ENCODE measurements around the gene STK17B.
"Not testable (repeated sequence)": the region's sequence is repeated elsewhere in the genome, so short reads cannot be mapped to it uniquely, and the experiment has no call there.

Gene STK17B

DNA sequence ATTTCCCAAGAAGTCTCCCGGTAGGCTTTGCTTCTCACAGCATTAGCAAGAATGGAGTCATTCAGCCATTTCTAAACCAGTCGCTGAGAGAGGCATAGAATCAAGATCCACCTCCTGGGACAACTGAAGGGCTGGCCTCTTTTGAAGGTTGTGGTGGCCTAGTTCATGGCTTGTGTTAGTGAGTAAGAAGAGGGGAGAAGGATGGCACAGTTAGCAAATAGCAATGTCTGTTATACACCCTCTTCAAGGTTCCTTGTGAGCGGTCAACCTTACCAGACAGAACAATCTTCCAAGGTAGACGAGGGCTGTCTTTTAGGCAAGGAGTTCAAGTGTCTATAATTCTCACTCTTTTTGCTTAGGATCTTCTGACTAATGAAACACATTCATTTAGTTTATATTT is 67.3 kb downstream of the STK17B start:
- peaks cover 3% of the 10 kb centered on the region for H3K36me3 Mint-ChIP-seq
- CTCF ChIA-PET: interaction anchor here (0.6 to 0.8 kb wide), 2 partner anchors 26 to 195 kb away, joined by 3 to 4 read pairs; no protein-coding TSS in a partner anchor
- H3K9me3 Mint-ChIP-seq: no peaks in the 10 kb centered on the region
- no peak for DNase-seq
- H3K27ac Mint-ChIP-seq: no peak overlapping the region
- peaks cover 9% of the 10 kb centered on the region for H3K4me1 Mint-ChIP-seq
- H3K27me3 Mint-ChIP-seq: no peaks in the 10 kb centered on the region
- no peak overlapping the region for H3K4me3 Mint-ChIP-seq

DNA sequence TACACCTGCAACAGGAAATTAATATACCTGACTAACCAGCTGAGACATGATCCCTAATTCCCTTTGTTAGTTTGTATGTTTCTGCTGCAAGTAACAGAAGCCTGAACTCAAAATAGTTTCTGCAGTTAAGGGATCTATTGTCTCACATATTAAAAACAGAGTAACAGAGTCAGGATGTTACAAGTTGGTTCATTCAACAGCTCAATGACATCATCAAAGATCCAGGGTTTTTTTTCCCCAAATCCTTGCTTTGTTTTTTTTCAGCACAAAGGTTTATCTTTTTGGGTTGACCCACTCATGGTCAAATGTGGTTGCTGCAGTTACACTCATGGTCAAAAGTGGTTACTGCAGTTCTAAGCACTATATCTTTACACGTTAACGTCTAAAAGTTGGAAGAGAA is 67.8 kb downstream of the STK17B start:
- H3K27ac Mint-ChIP-seq: no peak overlapping the region
- peaks cover 9% of the 10 kb centered on the region for H3K4me1 Mint-ChIP-seq
- no peak for DNase-seq
- H3K36me3 Mint-ChIP-seq: peaks cover 3% of the 10 kb centered on the region
- H3K4me3 Mint-ChIP-seq: no peak overlapping the region
- H3K27me3 Mint-ChIP-seq: peaks cover 3% of the 10 kb centered on the region
- no peaks in the 10 kb centered on the region for H3K9me3 Mint-ChIP-seq
- CTCF ChIA-PET: interaction anchor here (0.6 to 1.2 kb wide), 3 partner anchors 18 to 195 kb away, joined by 3 to 4 read pairs (median 4); no protein-coding TSS in a partner anchor

DNA sequence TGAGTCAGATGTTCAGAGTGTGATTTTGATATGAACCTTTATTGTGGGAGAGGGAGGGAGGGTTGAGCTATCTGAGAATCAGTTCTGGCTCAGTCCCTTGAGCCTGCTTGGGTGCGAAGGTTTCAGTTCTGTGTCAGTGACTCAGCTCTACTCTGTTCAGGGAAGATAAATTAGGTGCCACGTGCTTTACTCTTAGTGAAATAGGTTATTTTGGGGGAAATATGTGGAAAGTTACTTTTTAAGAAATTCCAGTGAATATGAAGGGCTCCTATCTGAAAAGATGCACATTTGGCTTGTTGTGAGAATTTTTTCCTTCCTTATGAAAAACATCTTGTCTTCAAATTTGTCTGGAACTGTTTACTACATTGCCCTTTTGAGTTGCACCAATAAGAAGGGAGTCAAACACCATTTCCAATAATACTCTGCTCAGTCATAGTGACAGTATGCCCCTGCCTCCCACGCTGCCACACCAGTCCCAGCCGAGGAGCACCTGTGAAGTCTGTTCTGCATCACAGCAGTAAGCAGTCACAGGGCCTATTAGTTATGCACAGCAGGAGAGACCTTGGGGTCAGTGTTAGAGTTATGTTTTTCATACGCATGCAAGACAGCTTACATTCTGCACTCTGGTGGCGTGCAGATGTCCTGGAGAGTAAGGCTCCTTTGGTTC is 69.9 kb downstream of the STK17B start:
- no peak for DNase-seq
- no peak overlapping the region for H3K27ac Mint-ChIP-seq
- H3K27me3 Mint-ChIP-seq: peaks cover 4% of the 10 kb centered on the region
- H3K4me3 Mint-ChIP-seq: no peak overlapping the region
- H3K36me3 Mint-ChIP-seq: peaks cover 3% of the 10 kb centered on the region
- H3K9me3 Mint-ChIP-seq: no peaks in the 10 kb centered on the region
- H3K4me1 Mint-ChIP-seq: peaks cover 9% of the 10 kb centered on the region
- CTCF ChIA-PET: interaction anchor here (0.9 to 1.4 kb wide), 3 partner anchors 11 to 236 kb away, joined by 3 to 4 read pairs (median 3); no protein-coding TSS in a partner anchor

DNA sequence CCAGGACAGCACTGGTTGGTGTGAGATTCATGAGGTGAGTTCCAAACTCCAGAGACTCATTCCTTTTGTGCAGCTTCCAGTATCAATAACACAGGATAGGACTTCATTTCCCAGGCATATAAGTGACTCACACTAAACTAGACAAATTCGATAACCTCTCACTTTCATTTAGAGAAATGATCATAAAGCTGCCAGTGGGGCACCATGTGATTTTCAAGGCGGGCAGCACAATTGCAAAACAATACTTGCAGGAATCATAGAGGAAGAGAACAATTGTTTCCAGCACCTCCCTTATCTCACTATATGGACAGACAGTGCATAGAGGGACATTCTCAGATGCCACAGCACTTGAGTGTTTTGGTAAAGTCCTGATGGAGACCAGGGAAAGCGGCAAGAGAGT is 71.5 kb downstream of the STK17B start:
- Mint-ChIP-seq H3K27me3 (peaks cover 4% of the 10 kb centered on the region), H3K4me1 (peaks cover 3% of the 10 kb centered on the region), H3K9me3 (peaks cover 3% of the 10 kb centered on the region), H3K36me3 (peaks cover 3% of the 10 kb centered on the region), H3K4me3 (no peak overlapping the region), H3K27ac (no peak overlapping the region)
- no peak for DNase-seq
- CTCF ChIA-PET: no interaction called here

DNA sequence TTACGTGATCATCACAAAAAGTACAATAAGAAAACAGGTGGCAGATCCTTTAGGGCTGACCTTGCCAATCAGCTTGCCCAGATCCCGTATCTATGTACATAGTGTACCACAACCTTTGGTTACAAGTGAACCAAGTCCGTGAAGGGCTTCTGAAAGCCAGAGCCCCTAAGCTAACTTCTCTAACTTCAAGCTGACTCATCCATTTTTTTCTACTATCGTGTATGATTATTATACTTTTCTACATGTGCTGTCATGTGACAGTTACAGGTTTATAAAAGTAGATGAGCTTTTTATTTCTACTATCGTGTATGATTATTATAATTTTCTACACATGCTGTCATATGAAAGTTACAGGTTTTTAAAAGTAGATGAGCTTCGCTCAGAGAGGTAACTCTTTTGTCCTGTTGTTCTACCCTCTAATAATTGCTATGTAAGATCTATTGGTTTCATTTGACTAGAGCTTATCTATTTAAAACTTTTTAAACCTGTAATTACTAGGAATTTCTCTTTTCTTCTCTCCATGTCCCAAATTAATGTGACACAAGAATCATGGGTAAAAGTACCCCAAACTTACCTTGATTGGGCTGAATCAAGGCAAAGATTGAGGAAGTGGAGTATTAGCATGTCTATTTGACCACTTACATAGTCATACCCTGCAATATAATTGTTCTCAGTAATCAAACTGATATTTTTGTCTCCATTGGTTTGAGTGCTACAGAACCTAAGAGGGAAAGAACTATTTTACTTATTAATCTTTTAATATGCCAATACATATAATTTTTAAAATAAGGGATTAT is 73.3 kb downstream of the STK17B start:
- no peak for DNase-seq
- peaks cover 4% of the 10 kb centered on the region for H3K27me3 Mint-ChIP-seq
- no peak overlapping the region for H3K27ac Mint-ChIP-seq
- H3K9me3 Mint-ChIP-seq: peaks cover 20% of the 10 kb centered on the region
- H3K36me3 Mint-ChIP-seq: peaks cover 9% of the 10 kb centered on the region
- no peak overlapping the region for H3K4me3 Mint-ChIP-seq
- CTCF ChIA-PET: interaction anchor here (0.8 to 2.0 kb wide), 4 partner anchors 19 to 653 kb away, joined by 3 to 6 read pairs (median 4); partner anchors contain the start of gene DNAH7
- peaks cover 3% of the 10 kb centered on the region for H3K4me1 Mint-ChIP-seq

DNA sequence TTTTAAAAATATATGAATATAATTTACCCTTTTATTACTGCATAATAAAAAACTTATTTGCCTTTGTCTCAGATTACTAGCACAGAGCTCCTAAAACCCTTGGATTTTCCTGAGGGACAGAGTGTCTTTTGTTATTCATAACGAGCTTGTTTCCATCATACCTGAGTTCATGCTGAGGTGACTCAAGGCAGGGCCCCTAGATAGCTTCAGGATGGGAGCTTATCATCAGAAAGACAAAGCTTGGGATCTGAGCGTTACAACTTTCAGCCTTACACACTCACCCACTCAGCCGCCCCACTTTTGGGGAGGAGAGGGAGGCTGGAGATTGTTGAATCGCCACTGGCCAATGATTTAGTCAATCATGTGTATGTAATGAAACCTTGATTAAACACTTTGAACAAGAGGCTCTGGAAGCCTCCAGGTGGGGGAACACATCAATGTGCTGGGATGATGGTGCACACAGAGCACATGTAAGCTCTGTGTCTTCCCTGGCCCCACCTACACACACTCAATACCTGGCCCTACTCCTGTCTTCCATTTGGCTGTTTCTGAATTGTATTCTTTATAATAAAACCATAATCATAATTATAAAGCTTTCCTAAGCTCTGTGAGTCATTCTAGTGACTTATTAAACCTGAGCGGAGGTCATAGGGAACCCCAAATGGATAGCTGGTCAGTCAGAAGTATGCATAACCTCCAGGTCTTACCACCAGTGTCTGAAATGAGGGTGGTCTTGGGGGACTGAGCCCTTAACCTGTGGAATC is 74.2 kb downstream of the STK17B start:
- H3K36me3 Mint-ChIP-seq: peaks cover 9% of the 10 kb centered on the region
- peaks cover 25% of the 10 kb centered on the region for H3K9me3 Mint-ChIP-seq
- no peaks in the 10 kb centered on the region for H3K4me1 Mint-ChIP-seq
- CTCF ChIA-PET: interaction anchor here (1.1 to 2.0 kb wide), 3 partner anchors 18 to 654 kb away, joined by 3 to 6 read pairs (median 6); partner anchors contain the start of gene DNAH7
- H3K27me3 Mint-ChIP-seq: peaks cover 4% of the 10 kb centered on the region
- no peak for DNase-seq
- H3K27ac Mint-ChIP-seq: no peak overlapping the region
- H3K4me3 Mint-ChIP-seq: no peak overlapping the region

DNA sequence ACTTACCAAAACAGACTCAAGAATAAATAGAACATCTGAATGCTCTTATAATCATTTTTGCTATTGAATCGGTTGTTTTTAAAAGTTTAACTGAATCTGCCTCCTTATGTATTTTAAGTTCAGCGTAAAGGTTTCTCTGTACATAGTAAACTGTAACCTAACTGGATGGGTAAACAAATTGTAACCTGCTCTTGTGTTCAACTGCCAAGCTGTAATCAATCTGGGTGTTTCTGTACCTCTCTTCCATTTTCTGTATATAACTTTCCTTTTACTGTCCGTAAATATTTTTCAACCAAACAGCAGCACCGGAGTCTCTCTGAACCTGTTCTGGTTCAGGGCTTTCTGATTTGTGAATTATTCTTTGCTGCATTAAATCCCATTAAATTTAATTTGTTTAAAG is 75.1 kb downstream of the STK17B start:
- no peak overlapping the region for H3K4me3 Mint-ChIP-seq
- H3K4me1 Mint-ChIP-seq: no peaks in the 10 kb centered on the region
- H3K27me3 Mint-ChIP-seq: peaks cover 4% of the 10 kb centered on the region
- H3K9me3 Mint-ChIP-seq: peaks cover 28% of the 10 kb centered on the region
- no peak for DNase-seq
- peaks cover 9% of the 10 kb centered on the region for H3K36me3 Mint-ChIP-seq
- H3K27ac Mint-ChIP-seq: no peak overlapping the region
- CTCF ChIA-PET: interaction anchor here (2.0 kb wide), 1 partner anchor 27 kb away, joined by 6 read pairs; the partner anchor contains the start of gene DNAH7

DNA sequence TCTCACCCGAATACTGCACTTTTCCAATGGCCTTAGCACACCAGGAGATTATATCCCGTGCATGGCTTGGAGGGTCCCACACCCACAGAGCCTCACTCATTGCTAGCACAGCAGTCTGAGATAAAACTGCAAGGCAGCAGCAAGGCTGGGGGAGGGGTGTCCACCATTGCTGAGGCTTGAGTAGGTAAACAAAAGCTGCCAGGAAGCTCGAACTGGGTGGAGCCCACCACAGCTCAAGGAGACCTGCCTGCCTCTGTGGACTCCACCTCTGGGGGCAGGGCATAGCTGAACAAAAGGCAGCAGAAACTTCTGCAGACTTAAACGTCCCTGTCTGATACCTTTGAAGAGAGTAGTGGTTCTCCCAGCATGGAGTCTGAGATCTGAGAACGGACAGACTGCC is 81.9 kb downstream of the STK17B start:
- Mint-ChIP-seq H3K27ac (peak overlapping the region; percentile 65), H3K4me1 (peaks cover 29% of the 10 kb centered on the region), H3K36me3 (peaks cover 26% of the 10 kb centered on the region), H3K9me3 (peaks cover 42% of the 10 kb centered on the region)
- DNase-seq: peak; percentile 66
- H3K4me3 Mint-ChIP-seq, CTCF ChIA-PET, H3K27me3 Mint-ChIP-seq: not testable (repeated sequence)

DNA sequence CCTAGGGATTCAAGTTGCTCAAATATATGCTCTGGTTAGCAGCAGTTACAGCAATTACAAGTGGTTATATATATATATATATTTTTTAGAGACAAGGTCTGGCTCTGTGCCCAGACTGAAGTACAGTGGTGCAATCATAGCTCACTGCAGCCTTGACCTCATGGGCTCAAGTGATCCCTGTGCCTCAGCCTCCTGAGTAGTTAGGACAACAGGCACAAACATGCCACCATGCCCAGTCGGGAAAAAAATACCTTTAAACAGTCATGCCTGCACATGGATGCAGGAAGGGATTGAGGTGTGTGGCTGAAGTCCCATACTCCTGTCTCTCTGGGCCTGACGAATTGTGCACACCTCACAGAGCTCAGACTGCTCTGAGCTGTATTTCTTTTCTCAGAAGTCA is 83.2 kb downstream of the STK17B start:
- CTCF ChIA-PET: no interaction called here
- no peak for DNase-seq
- H3K27ac Mint-ChIP-seq: no peak overlapping the region
- H3K4me1 Mint-ChIP-seq: peaks cover 29% of the 10 kb centered on the region
- no peaks in the 10 kb centered on the region for H3K27me3 Mint-ChIP-seq
- peaks cover 42% of the 10 kb centered on the region for H3K9me3 Mint-ChIP-seq
- peaks cover 21% of the 10 kb centered on the region for H3K36me3 Mint-ChIP-seq
- no peak overlapping the region for H3K4me3 Mint-ChIP-seq

DNA sequence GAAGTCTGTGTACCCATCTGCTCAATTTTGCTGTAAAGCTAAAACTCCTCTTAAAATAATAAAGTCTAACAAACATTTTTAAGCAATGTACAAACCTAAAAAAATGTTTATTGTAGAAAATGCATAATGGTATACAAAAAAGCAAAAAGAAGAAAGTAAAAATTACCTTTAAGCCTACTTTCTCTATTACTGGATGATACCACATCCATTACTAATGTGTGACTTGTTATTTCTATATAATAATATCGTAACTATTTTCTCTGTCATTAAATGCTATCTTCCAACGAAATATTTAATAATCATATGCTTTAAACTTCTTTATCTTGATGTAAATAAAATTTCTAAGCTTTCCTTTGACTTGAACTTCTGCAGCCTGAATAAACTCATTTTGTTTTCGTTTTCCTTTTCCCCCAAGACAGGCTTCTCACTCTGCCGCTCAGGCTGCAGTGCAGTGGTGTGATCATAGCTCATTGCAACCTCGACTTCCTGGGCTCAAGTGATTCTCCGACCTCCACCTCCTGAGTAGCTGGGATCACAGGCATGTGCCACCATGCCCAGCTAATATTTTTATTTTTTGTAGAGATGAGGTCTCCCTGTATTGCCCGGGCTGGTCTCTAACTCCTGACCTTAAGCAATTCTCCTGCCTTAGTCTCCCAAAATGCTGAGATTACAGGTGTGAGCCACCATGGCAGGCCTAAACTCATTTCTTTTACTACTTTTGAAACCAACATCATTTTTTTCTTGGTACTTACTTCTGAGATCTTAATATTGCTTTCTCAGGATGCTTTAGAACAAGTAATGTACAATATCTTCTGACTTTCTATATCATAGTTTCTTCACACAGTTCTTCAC is 84.6 kb downstream of the STK17B start:
- Mint-ChIP-seq H3K27me3 (no peaks in the 10 kb centered on the region), H3K27ac (no peak overlapping the region), H3K36me3 (peaks cover 30% of the 10 kb centered on the region), H3K9me3 (peaks cover 47% of the 10 kb centered on the region), H3K4me1 (peaks cover 29% of the 10 kb centered on the region), H3K4me3 (no peak overlapping the region)
- CTCF ChIA-PET: interaction anchor here (0.7 to 1.7 kb wide), 4 partner anchors 9 to 367 kb away, joined by 3 to 6 read pairs (median 4); no protein-coding TSS in a partner anchor
- DNase-seq: no peak

DNA sequence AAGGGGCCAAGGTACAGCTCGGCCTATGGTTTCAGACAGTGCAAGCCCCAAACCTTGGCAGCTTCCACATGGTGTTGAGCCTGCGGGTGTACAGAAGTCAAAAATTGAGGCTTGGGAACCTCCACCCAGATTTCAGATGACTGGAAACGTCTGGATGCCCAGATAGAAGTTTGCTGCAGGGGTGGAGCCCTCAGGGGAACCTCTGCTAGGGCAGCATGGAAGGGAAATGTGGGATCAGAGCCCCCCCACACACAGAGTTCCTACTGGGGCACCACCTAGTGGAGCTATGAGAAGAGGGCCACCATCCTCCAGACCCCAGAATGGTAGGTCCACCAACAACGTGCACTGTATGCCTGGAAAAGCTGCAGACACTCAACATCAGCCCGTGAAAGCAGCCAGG is 87.8 kb downstream of the STK17B start:
- CTCF ChIA-PET: no interaction called here
- Mint-ChIP-seq H3K4me3 (no peak overlapping the region), H3K27ac (no peak overlapping the region), H3K27me3 (no peaks in the 10 kb centered on the region), H3K9me3 (peaks cover 28% of the 10 kb centered on the region), H3K4me1 (peaks cover 20% of the 10 kb centered on the region), H3K36me3 (peaks cover 17% of the 10 kb centered on the region)
- DNase-seq: no peak

Measured in activated naive CD4-positive, alpha-beta T cell treated with anti-CD3 and anti-CD28 coated beads, Interleukin-2, amount 10 ng/mL, durations not matched to agents 7 days and 5 days (primary cell).